NCI-H1092 (cell line): ENCODE measurements around the gene COPS6.
A peak's percentile ranks its signal among the peaks of the same experiment; 100 is the strongest.

Source experiments
- DNase-seq: peaks from one replicate; lab custom pipeline; 2025; lab: John Stamatoyannopoulos, UW

COPS6 gene

GRCh38 chr7:100102950-100103840 is 14.4 kb downstream of the COPS6 start:
- DNase-seq, result no peak

- no peak for DNase-seq
Observed at GRCh38 chr7:100105534-100105933, 16.8 kb downstream of the COPS6 start.

- DNase-seq, result no peak
Observed at GRCh38 chr7:100106633-100107032, 17.9 kb downstream of the COPS6 start.

DNA sequence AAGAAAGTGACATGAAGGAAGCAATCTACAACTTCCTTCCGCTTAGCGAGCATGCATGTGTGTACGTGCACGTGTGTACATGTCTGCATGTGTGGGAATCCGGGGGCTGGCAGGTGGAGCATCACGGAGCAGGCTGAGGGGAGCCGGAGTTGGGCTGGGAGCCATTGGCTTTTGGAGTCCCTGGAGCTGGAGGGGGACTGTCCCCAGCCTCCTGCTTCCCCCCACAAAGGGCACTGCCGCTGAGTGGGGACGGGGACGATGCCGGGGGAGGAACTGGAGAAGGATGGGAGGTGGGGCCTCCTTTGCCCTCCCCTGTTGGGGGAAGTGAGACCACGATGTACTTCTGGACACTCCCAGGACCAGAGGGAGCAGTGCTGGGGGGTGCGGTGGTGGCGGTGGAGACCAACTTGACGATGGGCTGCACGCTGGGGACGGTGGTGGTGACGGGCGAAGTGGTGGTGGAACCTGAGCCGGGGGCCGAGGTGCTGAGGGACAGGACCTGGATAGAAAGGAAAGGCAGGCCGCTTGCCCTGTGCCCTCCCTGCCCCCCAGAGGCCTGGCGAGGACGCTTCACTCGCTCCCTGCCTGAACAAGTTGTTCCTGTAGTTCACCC is 18.5 kb downstream of the COPS6 start:
- no peak for DNase-seq

DNA sequence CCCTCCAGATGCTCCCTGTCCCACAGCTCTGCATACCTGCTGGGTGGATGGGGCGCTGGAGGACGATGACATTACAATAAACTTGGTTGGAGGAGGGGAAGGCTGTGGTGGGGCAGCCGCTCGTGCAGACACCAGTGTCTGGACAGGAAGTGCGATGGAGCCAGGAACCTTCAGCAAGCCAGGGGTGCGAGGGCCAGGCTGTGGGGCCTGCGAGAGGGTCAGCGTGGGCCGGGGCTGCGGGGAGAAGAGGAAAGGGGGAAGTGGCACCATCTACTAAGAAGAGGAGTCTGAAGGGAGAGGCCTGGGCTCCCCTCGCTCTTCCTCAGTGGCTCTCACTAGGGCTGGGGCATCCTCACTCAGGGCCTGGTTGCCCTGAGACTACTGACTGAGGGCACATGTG is 19.1 kb downstream of the COPS6 start:
- no peak for DNase-seq

DNA sequence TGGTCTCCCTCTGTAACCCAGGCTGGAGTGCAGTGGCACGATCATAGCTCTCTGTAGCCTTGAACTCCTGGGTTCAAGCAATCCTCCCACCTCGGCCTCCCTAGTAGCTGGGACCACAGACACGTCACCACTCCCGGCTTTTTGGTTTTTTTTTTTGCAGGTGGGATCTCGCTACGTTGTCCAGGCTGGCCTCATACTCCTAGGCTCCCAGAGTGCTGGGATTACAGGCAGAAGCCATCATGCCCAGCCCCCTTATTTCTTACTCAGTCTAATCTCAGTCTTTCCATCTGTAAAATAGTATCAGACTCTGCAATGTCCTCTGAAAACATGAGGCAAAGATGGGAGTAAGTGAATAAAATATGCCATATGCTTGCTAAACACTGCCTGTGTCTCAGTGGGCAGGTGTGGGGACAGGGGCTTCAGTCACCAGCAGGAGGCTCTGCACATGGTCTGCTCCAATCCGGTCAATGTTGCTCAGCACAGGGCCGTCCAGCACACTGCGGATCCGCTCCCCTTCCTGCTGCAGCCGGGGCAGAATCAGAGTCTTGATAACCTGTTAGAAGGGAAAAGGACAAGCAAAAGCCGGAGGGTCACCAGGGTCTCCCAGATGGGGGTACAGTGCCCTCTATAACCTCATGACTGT is 20.9 kb downstream of the COPS6 start:
- DNase-seq, result no peak

- no peak for DNase-seq
Observed at GRCh38 chr7:100111156-100111555, 22.4 kb downstream of the COPS6 start.

DNA sequence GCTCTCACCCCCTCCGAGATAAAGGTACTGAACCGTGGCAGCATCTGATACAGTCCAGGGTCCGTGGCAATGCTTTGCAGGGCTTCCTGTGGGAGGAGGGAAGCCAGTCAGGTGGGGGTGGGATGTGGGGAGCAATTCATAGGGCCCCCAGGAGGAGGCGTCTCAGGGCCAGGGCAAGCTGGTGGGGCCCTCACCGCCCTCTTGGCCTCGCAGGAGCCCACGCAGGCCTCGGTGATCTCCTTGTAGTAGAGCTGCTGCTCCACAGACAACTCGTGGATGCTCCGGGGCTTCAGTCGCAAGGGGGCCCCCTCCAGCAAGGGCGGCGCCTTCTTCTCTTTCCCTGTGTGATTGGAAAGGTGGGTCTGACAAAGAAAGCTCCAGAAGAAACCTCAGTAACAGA is 23.1 kb downstream of the COPS6 start:
- no peak for DNase-seq

DNA sequence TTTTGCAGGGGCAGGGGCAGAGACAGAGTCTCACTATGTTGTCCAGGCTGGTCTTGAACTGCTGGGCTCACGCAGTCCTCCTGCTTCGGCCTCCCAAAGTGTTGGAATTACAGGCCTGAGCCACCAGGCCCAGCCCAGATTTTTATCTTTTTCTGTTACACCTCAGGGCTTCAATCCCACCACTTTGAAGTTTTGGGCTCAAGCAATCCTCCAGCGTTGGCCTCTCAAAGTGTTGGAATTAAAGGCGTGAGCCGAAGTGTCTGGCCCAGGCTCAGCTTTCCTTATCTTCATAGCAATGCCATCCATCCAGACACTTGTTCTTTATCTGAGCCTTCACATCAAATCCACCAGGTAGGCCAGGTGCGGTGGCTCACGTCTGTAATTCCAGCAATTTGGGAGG is 26.3 kb downstream of the COPS6 start:
- DNase-seq, result no peak

- DNase-seq, result no peak
Observed at GRCh38 chr7:100118388-100119071, 29.8 kb downstream of the COPS6 start.

DNA sequence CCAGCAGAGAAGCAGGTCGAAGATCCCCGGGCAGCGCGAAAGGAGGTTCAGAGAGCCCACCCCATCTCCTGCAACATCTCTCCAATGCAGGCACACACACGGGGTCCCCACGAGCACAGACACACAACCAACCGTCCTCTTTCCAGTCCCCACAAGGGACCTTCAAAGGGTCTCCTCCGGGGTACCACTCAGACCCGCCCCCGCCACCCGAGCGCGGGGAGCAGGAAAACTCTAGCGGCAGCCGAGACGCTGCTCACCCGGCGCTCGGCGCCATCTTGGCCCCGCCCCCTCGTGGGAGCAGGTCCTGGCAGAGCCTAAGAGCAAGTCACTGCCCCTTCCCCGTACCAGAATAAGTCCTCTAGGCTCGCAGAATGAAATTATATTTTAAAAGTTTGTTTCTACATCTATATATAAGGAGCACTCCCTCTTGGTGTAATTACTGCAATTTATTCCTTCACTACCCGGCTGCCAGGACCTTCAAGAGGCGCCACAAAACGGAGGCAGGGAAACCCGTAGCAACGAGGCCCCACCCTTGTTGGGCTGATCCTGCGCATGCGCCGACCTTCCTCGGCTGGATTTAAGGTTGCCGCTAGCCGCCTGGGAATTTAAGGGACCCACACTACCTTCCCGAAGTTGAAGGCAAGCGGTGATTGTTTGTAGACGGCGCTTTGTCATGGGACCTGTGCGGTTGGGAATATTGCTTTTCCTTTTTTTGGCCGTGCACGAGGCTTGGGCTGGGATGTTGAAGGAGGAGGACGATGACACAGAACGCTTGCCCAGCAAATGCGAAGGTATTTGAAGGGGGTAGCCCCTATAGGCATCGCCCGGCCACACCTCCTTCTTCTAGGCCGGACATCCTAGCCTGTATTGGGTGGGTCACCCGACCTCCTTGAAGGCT is 30.6 kb downstream of the COPS6 start, which contains the start of the genes CNPY4 and TAF6:
TSS of gene CNPY4 (plus strand) at position 563 of the 898 bp plus-strand sequence. CDS start at position 674, 111 bp downstream.
TSS of gene TAF6 (minus strand) at position 287 of the 898 bp plus-strand sequence. CDS start 5,149 bp downstream, outside the sequence.
- DNase-seq, result peak; percentile 96

DNA sequence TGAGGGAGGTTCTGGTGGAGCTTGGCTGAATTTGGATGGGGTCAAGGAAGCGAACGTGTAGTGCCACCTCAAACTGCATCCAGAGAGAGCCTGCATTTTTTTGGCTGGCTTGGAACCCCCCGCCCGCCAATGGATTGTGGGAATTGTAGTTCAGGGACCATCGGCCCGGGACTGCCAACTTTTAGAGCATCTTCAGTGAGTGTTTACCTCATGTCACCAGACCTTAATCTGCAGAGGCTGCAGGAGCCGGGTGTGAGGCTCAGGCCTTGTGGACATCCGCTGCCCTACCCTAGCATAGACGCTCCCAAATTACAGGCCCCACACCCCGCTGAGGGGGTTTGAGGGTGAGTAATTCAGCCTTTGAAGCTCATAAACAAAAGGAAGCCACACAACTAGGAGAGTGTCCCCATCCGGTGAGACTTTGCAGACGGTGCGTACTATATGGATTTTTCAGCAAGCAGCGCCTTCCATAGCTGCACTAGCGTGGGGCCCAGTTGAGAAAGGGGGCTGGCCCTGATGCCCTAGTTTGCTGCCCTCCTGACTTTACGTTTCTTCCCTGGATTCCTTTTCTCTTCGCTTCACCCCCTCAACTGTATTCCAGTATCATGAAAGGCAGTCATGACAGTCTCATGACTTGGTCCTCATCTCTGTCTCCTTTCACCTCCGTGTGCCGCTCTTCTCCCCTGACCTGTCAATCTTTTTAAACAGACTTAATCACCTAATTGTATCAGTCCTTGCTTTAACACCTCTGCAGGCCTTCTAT is 31.4 kb downstream of the COPS6 start:
- DNase-seq, result no peak

DNA sequence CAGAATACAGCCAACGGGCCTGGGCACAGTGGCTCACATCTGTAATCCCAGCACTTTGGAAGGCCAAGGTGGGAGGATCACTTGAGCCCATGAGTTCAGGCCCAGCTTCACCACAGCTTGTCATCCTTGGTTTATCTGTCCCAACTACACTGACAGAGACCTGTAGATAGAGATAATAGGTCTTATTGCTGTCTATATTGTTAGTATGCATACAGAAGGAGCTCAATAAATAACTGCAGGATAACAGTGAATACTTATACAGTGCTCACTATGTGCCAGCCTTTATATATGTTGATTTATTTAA is 31.9 kb downstream of the COPS6 start:
- DNase-seq, result no peak

GRCh38 chr7:100122067-100122466 is 33.3 kb downstream of the COPS6 start:
- peak; percentile 92 for DNase-seq

DNA sequence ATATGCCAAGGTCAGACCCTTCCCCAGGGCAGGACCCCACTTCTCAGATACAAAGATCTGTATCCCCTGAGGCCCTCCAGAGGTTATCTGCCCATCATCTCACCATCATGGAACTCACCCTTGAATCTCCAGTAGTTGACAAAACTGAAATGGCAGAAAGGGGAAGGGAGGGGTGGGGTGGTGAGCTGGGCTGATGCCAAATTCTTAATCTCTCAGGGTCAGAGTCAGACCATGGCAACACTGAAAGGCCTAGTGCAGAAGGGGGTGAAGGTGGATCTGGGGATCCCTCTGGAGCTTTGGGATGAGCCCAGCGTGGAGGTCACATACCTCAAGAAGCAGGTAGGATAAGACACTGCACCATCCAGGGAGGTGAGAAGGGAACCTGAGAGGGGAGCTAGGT is 33.8 kb downstream of the COPS6 start:
- peak; percentile 21 for DNase-seq

GRCh38 chr7:100124301-100125230 is 35.8 kb downstream of the COPS6 start:
- no peak for DNase-seq

DNA sequence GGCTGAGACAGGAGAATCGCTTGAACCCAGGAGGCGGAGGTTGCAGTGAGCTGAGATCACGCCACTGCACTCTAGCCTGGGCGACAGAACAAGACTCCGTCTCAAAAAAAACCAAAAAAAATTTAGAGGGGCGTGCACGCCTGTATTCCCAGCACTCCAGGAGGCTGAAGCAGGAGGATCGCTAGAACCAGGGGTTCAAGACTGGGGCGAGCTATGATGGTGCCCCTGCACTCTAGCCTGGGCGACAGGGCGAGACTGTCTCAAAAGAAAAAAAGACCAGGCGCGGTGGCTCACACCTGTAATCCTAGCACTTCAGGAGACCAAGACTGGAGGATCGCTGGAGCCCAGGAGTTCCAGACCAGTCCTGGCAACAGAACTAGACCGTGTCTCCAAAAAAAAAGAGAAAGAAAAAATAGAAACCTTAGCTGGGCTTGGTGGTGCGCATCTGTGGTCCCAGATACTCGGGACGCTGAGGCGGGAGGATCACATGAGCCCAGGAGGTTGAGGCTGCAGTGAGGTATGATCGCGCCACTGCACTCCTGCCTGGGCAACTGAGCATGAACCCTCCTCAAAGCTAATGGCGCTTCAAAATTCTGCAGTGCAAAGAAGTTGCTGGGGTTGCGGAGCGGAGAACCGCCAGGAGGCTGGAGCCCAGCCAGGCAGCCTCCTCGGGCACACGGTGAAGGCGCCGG is 37.6 kb downstream of the COPS6 start:
- peak; percentile 27 for DNase-seq

- DNase-seq, result peak; percentile 93
Observed at GRCh38 chr7:100126931-100127865, 38.4 kb downstream of the COPS6 start, which contains the start of gene MBLAC1. MBLAC1 (plus strand) TSS chr7:100126967; CDS start chr7:100127396, 429 bp downstream.
